NT2/D1 (cell line): ENCODE data around the gene AHSG.

Experiments used
- DNase-seq: peaks from one replicate; pipeline ENCODE4 v3.0.0-alpha.2; 2011; ENCODE audit warnings: low read depth, low spot score
- H3K27me3 ChIP-seq: 2 replicates; pipeline ENCODE4 v1.6.0; 2011; ENCODE audit warnings: mild to moderate bottlenecking; ENCODE audit not compliant: insufficient read length, insufficient read depth
- H3K36me3 ChIP-seq: 2 replicates; pipeline ENCODE4 v1.6.1; 2011; ENCODE audit warnings: mild to moderate bottlenecking, low read length, mixed read lengths; ENCODE audit not compliant: insufficient read depth, insufficient read length
- H3K4me1 ChIP-seq: 2 replicates; pipeline ENCODE4 v1.5.1; 2011; ENCODE audit not compliant: insufficient read depth, insufficient read length
- H3K4me3 ChIP-seq: 2 replicates; pipeline ENCODE4 v1.5.1; 2011; ENCODE audit warnings: low read depth; ENCODE audit not compliant: insufficient read length
- H3K9ac ChIP-seq: 2 replicates; pipeline ENCODE4 v1.6.0; 2011; ENCODE audit warnings: low read depth; ENCODE audit not compliant: insufficient read length
- H3K9me3 ChIP-seq: 2 replicates; pipeline ENCODE4 v1.5.1; 2011; ENCODE audit warnings: mild to moderate bottlenecking, low read length; ENCODE audit not compliant: insufficient read depth
- SUZ12 ChIP-seq: IDR thresholded peaks from 2 replicates; pipeline ENCODE4 v1.6.1; 2011; ENCODE audit not compliant: insufficient read length, insufficient read depth; ENCODE audit errors: extremely low read depth
- YY1 ChIP-seq: IDR thresholded peaks from 2 replicates; pipeline ENCODE4 v1.6.1; 2011; ENCODE audit not compliant: insufficient read length, insufficient read depth
- ZNF274 ChIP-seq: IDR thresholded peaks from 2 replicates; pipeline ENCODE4 v1.6.1; 2011; ENCODE audit warnings: mild to moderate bottlenecking, low read depth, low read length

AHSG gene

DNA sequence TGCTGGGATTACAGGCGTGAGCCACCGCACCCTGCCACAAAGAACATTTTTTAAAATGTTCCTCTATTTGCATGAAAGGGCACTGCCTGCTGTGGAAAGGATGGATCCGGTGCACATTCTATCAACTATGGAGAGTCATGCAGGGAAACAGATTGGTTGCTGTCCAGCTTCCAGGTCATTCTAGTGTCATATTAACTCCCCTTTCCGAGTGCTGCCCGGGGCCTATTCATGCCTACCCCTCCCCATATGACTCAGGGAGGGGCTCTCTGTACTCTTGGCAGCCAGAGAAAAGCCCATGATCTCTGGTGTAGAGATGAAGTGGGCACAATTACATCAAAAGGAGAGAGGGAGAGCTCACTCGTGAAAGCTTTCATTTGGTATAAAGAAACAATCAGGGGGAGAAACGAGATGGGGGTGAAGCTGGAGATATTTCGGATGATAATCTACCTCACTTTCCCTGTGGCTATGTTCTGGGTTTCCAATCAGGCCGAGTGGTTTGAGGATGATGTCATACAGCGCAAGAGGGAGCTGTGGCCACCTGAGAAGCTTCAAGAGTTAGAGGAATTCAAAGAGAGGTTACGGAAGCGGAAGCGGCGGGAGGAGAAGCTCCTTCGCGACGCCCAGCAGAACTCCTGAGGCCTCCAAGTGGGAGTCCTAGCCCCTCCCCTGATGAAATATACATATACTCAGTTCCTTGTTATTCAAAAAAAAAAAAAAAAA, 16.1 kb upstream of the AHSG start:
- no peaks in the 10 kb centered on the region for H3K4me1 ChIP-seq
- H3K27me3 ChIP-seq, result no peaks in the 10 kb centered on the region
- H3K9ac ChIP-seq, result no peak overlapping the region
- H3K4me3 ChIP-seq, result no peak overlapping the region
- H3K9me3 ChIP-seq, result no peaks in the 10 kb centered on the region
- TF ChIP-seq YY1, result no peak
- no peak for TF ChIP-seq ZNF274
- no peak for TF ChIP-seq SUZ12
- no peaks in the 10 kb centered on the region for H3K36me3 ChIP-seq
- no peak for DNase-seq

DNA sequence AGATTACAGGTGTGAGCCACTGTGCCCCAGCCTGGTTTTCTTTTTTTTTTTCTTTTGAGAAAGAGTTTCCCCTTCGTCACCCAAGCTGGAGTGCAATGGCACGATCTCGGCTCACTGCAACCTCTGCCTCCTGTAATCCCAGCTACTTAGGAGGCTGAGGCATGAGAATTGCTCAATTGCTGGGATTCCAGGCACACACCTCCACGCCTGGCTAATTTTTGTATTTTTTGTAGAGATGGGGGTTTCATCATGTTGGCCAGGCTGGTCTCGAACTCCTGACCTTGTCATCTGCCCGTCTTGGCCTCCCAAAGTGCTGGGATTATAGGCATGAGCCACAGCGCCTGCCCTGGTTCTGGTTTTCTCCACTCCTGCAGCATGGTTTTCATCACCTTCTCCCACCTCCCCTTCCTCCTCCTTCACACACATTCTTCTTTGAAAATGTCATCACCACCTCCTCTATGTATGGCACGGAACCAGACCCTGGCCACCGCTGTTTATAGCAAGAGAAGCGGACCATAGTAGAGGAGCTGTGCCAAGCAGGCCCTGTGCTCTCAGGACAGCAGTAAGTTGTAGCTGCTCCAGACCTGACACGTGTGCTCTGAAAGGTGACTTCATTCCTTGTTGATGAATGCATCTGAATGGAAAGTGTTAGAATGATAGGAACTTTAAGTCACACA, 14.6 kb upstream of the AHSG start:
- Histone ChIP-seq H3K9me3 (no peaks in the 10 kb centered on the region), H3K27me3 (no peaks in the 10 kb centered on the region), H3K4me3 (no peak overlapping the region), H3K9ac (no peak overlapping the region), H3K4me1 (peaks cover 3% of the 10 kb centered on the region), H3K36me3 (no peaks in the 10 kb centered on the region)
- DNase-seq, result no peak
- TF ChIP-seq ZNF274, result no peak
- TF ChIP-seq SUZ12, result no peak
- TF ChIP-seq YY1, result no peak

DNA sequence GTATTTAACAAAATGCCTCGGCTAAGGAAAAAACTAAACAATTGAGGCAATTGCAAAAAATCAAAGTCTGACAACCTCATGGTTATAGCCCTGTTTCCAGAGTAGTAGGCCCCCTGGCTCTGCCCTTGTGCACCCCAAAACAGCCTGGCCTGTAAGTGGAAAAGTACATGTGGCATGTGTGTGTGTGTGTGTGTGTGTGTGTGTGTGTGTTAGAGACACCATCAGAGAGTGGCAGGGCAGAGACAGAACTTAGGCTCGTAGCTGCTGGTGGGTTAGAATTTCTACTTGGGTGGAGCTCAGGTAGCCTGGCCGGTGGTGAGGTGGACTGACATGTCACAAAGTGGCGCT, 14.1 kb upstream of the AHSG start:
- DNase-seq, result no peak
- Histone ChIP-seq H3K36me3 (no peaks in the 10 kb centered on the region), H3K9me3 (no peaks in the 10 kb centered on the region), H3K4me3 (no peak overlapping the region), H3K4me1 (peaks cover 3% of the 10 kb centered on the region), H3K27me3 (no peaks in the 10 kb centered on the region), H3K9ac (no peak overlapping the region)
- TF ChIP-seq SUZ12 (no peak), YY1 (no peak), ZNF274 (no peak)

DNA sequence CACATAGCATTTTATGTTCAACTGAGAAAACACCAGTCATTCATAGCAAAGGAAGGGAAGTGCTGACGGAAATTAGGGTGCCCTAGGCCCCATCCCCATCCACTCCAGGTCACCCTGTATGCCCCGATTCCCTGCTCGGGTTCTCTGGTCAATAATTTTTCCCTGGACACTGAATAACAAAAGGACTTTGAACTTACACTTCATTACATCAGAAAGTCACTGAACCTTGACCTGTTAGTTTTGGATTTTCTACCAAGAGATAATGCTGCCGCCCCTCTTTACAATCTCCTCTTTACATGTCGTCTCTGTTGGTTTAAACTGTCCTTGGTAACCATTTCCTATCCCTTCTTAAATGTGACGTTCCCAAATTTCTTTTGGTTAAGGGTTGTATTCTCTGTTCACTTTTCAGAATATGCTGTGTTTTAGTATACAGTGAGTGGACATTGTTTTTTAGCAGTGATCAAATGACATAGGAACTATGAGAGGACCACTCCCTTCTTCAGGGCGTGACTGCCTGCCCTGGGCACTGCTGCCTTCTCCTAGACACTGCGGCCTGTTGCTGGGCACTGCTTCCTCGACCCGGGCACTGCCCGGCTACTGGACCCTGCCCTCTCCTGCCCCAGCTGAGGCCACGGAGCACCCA, 13.6 kb upstream of the AHSG start:
- no peaks in the 10 kb centered on the region for H3K36me3 ChIP-seq
- H3K9ac ChIP-seq, result no peak overlapping the region
- no peaks in the 10 kb centered on the region for H3K9me3 ChIP-seq
- H3K4me3 ChIP-seq, result no peak overlapping the region
- H3K4me1 ChIP-seq, result peaks cover 3% of the 10 kb centered on the region
- no peaks in the 10 kb centered on the region for H3K27me3 ChIP-seq
- no peak for DNase-seq
- TF ChIP-seq ZNF274 (no peak), YY1 (no peak), SUZ12 (no peak)

DNA sequence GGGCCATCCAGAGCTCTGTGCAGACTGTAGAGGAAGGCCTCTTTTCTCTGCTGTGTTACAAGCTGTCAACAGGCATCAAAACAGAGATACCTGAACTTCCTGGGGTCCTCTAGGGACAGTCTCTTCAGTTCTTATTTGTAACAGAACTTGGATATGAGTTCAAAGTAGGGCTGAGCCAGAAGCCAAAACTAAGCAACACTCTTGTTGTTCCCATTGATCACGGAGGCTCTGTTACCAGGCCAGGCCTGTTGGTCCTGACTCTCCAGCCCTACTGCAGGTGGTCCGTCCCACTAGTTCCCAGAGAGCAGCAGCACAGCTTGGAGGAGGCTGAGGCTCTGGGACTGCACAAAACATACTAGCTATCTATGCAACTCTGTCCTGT, 13.1 kb upstream of the AHSG start:
- H3K9me3 ChIP-seq, result no peaks in the 10 kb centered on the region
- H3K4me3 ChIP-seq, result no peak overlapping the region
- no peaks in the 10 kb centered on the region for H3K27me3 ChIP-seq
- DNase-seq, result no peak
- no peaks in the 10 kb centered on the region for H3K36me3 ChIP-seq
- TF ChIP-seq YY1, result no peak
- no peak for TF ChIP-seq SUZ12
- no peak for TF ChIP-seq ZNF274
- H3K4me1 ChIP-seq, result peaks cover 3% of the 10 kb centered on the region
- no peak overlapping the region for H3K9ac ChIP-seq

DNA sequence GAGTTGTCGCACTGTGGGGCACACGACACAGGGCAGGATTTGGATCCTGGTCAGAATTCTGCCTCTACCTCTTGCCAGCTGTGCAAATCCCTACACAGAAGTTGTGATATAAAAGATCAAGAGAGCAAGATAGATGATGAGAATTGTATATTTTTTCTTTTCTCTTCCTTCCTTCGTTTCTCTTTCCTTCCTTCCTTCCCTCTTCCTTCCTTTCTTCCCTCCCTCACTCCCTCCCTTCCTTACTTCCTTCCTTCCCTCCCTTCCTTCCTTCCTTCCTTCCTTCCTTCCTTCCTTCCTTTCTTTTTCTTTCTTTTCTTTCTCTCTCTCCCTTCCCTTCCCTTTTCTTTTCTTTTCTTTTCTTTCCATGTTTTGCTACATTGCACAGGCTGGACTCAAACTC, 12.0 kb upstream of the AHSG start:
- no peak overlapping the region for H3K4me3 ChIP-seq
- no peaks in the 10 kb centered on the region for H3K9me3 ChIP-seq
- TF ChIP-seq SUZ12 (no peak), YY1 (no peak), ZNF274 (no peak)
- H3K4me1 ChIP-seq, result peaks cover 3% of the 10 kb centered on the region
- no peak overlapping the region for H3K9ac ChIP-seq
- H3K27me3 ChIP-seq, result no peaks in the 10 kb centered on the region
- no peaks in the 10 kb centered on the region for H3K36me3 ChIP-seq
- DNase-seq, result no peak

DNA sequence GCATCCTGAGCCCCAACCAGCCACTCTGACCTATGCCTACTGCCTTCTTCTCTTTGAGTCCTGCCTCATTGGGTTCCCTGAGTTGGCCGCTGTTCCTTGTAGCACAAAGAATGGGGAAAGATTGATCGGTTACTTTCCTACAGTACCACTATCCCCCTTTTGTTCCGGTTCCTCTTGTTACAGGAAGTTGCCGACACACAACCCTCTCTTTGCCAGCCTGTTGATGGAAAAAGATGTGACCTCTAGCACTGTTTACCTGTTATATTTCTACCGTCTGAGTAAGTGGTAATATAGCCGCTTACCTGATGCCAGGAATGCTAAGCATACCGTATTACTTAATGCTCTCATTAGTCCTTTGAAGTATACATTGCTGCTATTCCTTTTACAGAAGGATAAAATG, 9.7 kb upstream of the AHSG start:
- Histone ChIP-seq H3K27me3 (no peaks in the 10 kb centered on the region), H3K4me3 (no peak overlapping the region), H3K9ac (no peak overlapping the region), H3K4me1 (peaks cover 3% of the 10 kb centered on the region), H3K9me3 (no peaks in the 10 kb centered on the region), H3K36me3 (no peaks in the 10 kb centered on the region)
- TF ChIP-seq ZNF274, result no peak
- no peak for TF ChIP-seq YY1
- no peak for TF ChIP-seq SUZ12
- DNase-seq, result no peak
